ENCODE data around the gene ATOSA. TPM values are rescaled to one million over a fixed set of nuclear protein-coding genes. Genes with fewer than 3 reads are reported as not detected.

The ATOSA gene
- total RNA-seq, 1 donor from 2014 or later = 52.4 TPM

DNA sequence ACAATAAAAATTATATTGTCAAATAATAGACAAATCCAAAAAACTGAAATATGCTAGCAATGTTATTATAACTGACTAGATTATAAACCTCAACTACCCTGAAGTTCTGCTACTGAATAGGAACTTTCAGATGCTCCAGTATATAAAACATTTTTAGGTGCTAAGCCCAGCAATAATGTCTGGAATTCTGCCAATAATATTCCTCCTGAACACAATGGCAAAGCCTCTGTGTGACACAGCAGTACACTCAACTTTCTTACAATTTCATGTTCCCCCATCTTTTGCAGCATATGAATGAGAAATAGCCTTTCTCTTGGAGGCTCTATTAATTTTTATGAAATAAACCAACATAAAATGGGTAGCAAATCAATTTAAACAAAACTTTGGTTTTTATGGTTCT, 29.5 kb downstream of the ATOSA start:
- no peak for DNase-seq

DNA sequence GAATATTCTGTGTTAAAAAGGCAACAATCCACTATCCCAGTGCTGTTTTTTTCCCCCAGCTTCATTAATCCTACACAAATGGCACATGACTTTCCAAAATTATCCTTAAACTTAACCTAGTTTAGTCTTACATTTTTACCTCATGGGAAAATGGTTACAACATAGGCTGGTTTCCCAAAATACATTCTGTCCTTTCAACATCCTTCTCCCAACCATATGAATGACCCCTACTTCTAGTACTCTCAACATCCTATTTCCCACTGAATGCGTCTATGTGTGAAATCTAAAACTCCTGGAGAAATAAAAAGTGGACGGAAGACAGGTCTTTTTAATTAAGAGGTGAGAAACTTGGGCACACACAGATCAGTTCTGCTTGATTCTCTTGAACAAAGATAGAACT, 33.3 kb downstream of the ATOSA start:
- no peak for DNase-seq

GRCh38 chr15:52642386-52643361, 36.5 kb downstream of the ATOSA start:
- no peak for DNase-seq

- no peak for DNase-seq
Measured at GRCh38 chr15:52636459-52636858, 42.7 kb downstream of the ATOSA start.

DNA sequence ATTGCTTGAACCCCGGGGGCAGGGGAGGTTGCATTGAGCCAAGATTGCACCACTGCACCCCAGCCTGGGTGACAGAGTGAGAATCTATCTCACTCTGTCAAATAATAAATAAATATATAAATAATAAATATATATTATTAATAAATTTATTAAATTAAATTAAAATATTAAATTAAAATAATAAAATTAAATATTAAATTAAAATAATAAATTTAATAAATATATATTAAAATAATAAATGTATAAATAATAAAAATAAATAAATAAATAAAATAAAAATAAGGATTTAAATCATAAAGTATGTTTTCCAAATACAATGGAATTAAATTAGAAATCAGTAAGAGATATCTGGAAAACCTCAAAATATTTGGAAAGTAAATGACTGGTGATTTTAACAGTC, 43.3 kb downstream of the ATOSA start:
- no peak for DNase-seq

Other genes with a start within 250 kb of the ATOSA start
- gene MYO5A, start 150.5 kb downstream of the ATOSA start, total RNA-seq = 155 TPM
- 192 TPM for gene ARPP19, start 110.4 kb downstream of the ATOSA start, total RNA-seq
- not detected for gene ONECUT1, start 110.9 kb upstream of the ATOSA start, total RNA-seq